IPS DF 6.9 (cell line): Measurements from ENCODE around the gene KCNC2.

Source experiments
- DNase-seq: peaks from one replicate; pipeline ENCODE4 v3.0.0-alpha.2; 2013; ENCODE audit warnings: low read depth, low spot score
- H3K27ac ChIP-seq: one replicate; pipeline ENCODE4 v1.5.1; 2013; ENCODE audit warnings: low read length, control low read depth
- H3K27me3 ChIP-seq: 2 replicates; pipeline ENCODE4 v1.6.1; 2013; ENCODE audit warnings: mild to moderate bottlenecking, low read length; ENCODE audit not compliant: control insufficient read depth, insufficient read depth
- H3K36me3 ChIP-seq: 2 replicates; pipeline ENCODE4 v1.6.1; 2013; ENCODE audit warnings: low read length; ENCODE audit not compliant: control insufficient read depth, insufficient read depth
- H3K4me1 ChIP-seq: 2 replicates; pipeline ENCODE4 v1.6.1; 2013; ENCODE audit warnings: low read length; ENCODE audit not compliant: control insufficient read depth, insufficient read depth
- H3K4me3 ChIP-seq: 2 replicates; pipeline ENCODE4 v1.5.1; 2013; ENCODE audit warnings: mild to moderate bottlenecking, low read length
- H3K9me3 ChIP-seq: 2 replicates; pipeline ENCODE4 v1.6.1; 2013; ENCODE audit warnings: low read length, inconsistent platforms; ENCODE audit not compliant: control insufficient read depth, insufficient read depth
- WGBS: extraction: QIAGEN DNeasy Blood & Tissue Kit; methylation state at CpG from one replicate; pipeline ENCODE4 v1.1.7; 2013; ENCODE audit warnings: mixed read lengths, missing lambda C conversion rate; ENCODE audit not compliant: insufficient read length, insufficient coverage; 5-methylcytosine and 5-hydroxymethylcytosine counted together

KCNC2 gene

GRCh38 chr12:75170640-75171185 lies 38.9 kb downstream of the KCNC2 start:
- H3K9me3 ChIP-seq: no peaks in the 10 kb centered on the region
- no peaks in the 10 kb centered on the region for H3K36me3 ChIP-seq
- no CpG with 5 or more reads among the region's 4 CpGs for WGBS
- H3K27me3 ChIP-seq: no peaks in the 10 kb centered on the region
- H3K27ac ChIP-seq: no peak overlapping the region
- DNase-seq: no peak
- no peaks in the 10 kb centered on the region for H3K4me1 ChIP-seq
- H3K4me3 ChIP-seq: no peak overlapping the region

- H3K27ac ChIP-seq: no peak overlapping the region
- no CpG with 5 or more reads among the region's 4 CpGs for WGBS
- no peaks in the 10 kb centered on the region for H3K27me3 ChIP-seq
These were observed 46.8 kb downstream of the KCNC2 start for GRCh38 chr12:75162845-75163244.

GRCh38 chr12:75161488-75161887 lies 48.2 kb downstream of the KCNC2 start:
- no peaks in the 10 kb centered on the region for H3K36me3 ChIP-seq
- no peak for DNase-seq

More at GRCh38 chr12:75162845-75163244, 46.8 kb downstream of the KCNC2 start:
- Histone ChIP-seq H3K4me1 (no peaks in the 10 kb centered on the region), H3K4me3 (no peak overlapping the region), H3K9me3 (no peaks in the 10 kb centered on the region), H3K36me3 (no peaks in the 10 kb centered on the region)
- no peak for DNase-seq

GRCh38 chr12:75157385-75157784 lies 52.3 kb downstream of the KCNC2 start:
- no peaks in the 10 kb centered on the region for H3K4me1 ChIP-seq
- H3K4me3 ChIP-seq: no peak overlapping the region
- no peaks in the 10 kb centered on the region for H3K36me3 ChIP-seq
- DNase-seq: no peak
- no peaks in the 10 kb centered on the region for H3K27me3 ChIP-seq
- H3K27ac ChIP-seq: no peak overlapping the region
- H3K9me3 ChIP-seq: no peaks in the 10 kb centered on the region
- no CpG with 5 or more reads among the region's 1 CpG for WGBS

More at GRCh38 chr12:75161488-75161887, 48.2 kb downstream of the KCNC2 start:
- no CpG with 5 or more reads among the region's 1 CpG for WGBS
- no peak overlapping the region for H3K4me3 ChIP-seq
- H3K9me3 ChIP-seq: no peaks in the 10 kb centered on the region
- no peak overlapping the region for H3K27ac ChIP-seq
- no peaks in the 10 kb centered on the region for H3K4me1 ChIP-seq
- no peaks in the 10 kb centered on the region for H3K27me3 ChIP-seq

- Histone ChIP-seq H3K27me3 (no peaks in the 10 kb centered on the region), H3K4me1 (no peaks in the 10 kb centered on the region), H3K27ac (no peak overlapping the region), H3K9me3 (no peaks in the 10 kb centered on the region), H3K4me3 (no peak overlapping the region), H3K36me3 (no peaks in the 10 kb centered on the region)
- WGBS: no CpG with 5 or more reads among the region's 2 CpGs
- DNase-seq: no peak
These were observed 53.7 kb downstream of the KCNC2 start for GRCh38 chr12:75155962-75156361.

GRCh38 chr12:75154388-75154787 lies 55.3 kb downstream of the KCNC2 start:
- Histone ChIP-seq H3K27ac (no peak overlapping the region), H3K27me3 (no peaks in the 10 kb centered on the region), H3K36me3 (no peaks in the 10 kb centered on the region), H3K4me1 (no peaks in the 10 kb centered on the region), H3K9me3 (no peaks in the 10 kb centered on the region), H3K4me3 (no peak overlapping the region)
- DNase-seq: no peak
- WGBS: no CpG with 5 or more reads among the region's 1 CpG

- H3K4me1 ChIP-seq: no peaks in the 10 kb centered on the region
- H3K36me3 ChIP-seq: no peaks in the 10 kb centered on the region
- no CpG with 5 or more reads among the region's 5 CpGs for WGBS
- no peaks in the 10 kb centered on the region for H3K9me3 ChIP-seq
- DNase-seq: no peak
- H3K27ac ChIP-seq: no peak overlapping the region
- H3K27me3 ChIP-seq: no peaks in the 10 kb centered on the region
- H3K4me3 ChIP-seq: no peak overlapping the region
These were observed 70.4 kb downstream of the KCNC2 start for GRCh38 chr12:75139196-75139595.

GRCh38 chr12:75137896-75138295 lies 71.7 kb downstream of the KCNC2 start:
- H3K4me1 ChIP-seq: no peaks in the 10 kb centered on the region
- no peaks in the 10 kb centered on the region for H3K9me3 ChIP-seq
- H3K36me3 ChIP-seq: no peaks in the 10 kb centered on the region
- no peak for DNase-seq
- H3K27me3 ChIP-seq: no peaks in the 10 kb centered on the region
- no peak overlapping the region for H3K4me3 ChIP-seq
- H3K27ac ChIP-seq: no peak overlapping the region

GRCh38 chr12:75135026-75135425 lies 74.6 kb downstream of the KCNC2 start:
- H3K4me1 ChIP-seq: no peaks in the 10 kb centered on the region
- H3K4me3 ChIP-seq: no peak overlapping the region
- no peaks in the 10 kb centered on the region for H3K27me3 ChIP-seq
- H3K9me3 ChIP-seq: no peaks in the 10 kb centered on the region
- WGBS: 100% methylated on average over 1 of the region's 1 CpG
- DNase-seq: no peak
- H3K27ac ChIP-seq: no peak overlapping the region
- H3K36me3 ChIP-seq: no peaks in the 10 kb centered on the region

GRCh38 chr12:75130811-75131210 lies 78.8 kb downstream of the KCNC2 start:
- DNase-seq: no peak
- Histone ChIP-seq H3K27me3 (no peaks in the 10 kb centered on the region), H3K36me3 (no peaks in the 10 kb centered on the region), H3K4me1 (no peaks in the 10 kb centered on the region), H3K27ac (no peak overlapping the region), H3K9me3 (no peaks in the 10 kb centered on the region), H3K4me3 (no peak overlapping the region)
- no CpG with 5 or more reads among the region's 3 CpGs for WGBS

- no peaks in the 10 kb centered on the region for H3K36me3 ChIP-seq
- H3K4me3 ChIP-seq: no peak overlapping the region
- DNase-seq: no peak
- no peaks in the 10 kb centered on the region for H3K27me3 ChIP-seq
- no peak overlapping the region for H3K27ac ChIP-seq
- no peaks in the 10 kb centered on the region for H3K9me3 ChIP-seq
- no CpG with 5 or more reads among the region's 2 CpGs for WGBS
- no peaks in the 10 kb centered on the region for H3K4me1 ChIP-seq
These were observed 80.4 kb downstream of the KCNC2 start for GRCh38 chr12:75129275-75129674.
